ENCODE measurements around the gene HNRNPUL1. TPM values are rescaled to one million over a fixed set of nuclear protein-coding genes. Genes with fewer than 3 reads are reported as not detected.

HNRNPUL1 gene
- total RNA-seq, 1 donor from 2014 or later, result 116 TPM

- H3K4me3 ChIP-seq, result no peak overlapping the region
- intact Hi-C loops (cut with DNase I), result no loop called here
- no peak for DNase-seq (ENCODE audit: extremely low spot score in 2 of 2)
- H3K36me3 ChIP-seq, result peaks cover 5 to 90% of the 10 kb centered on the region in 2 donors
- no peaks in the 10 kb centered on the region for H3K27me3 ChIP-seq
- no peaks in the 10 kb centered on the region for H3K9me3 ChIP-seq
- TF ChIP-seq POLR2A (IDR thresholded peaks at IDR 0.05) (no peak), POLR2AphosphoS5 (IDR thresholded peaks at IDR 0.05; ENCODE audit: insufficient read depth in 1 of 2, low read depth in 1 of 2) (no peak), CTCF (IDR thresholded peaks at IDR 0.05) (no peak)
- H3K27ac ChIP-seq, result no peak overlapping the region
- H3K4me1 ChIP-seq, result no peaks in the 10 kb centered on the region
Observed at GRCh38 chr19:41255171-41255570, 9.0 kb upstream of the HNRNPUL1 start.

GRCh38 chr19:41261474-41262190, 2.5 kb upstream of the HNRNPUL1 start:
- TF ChIP-seq CTCF (IDR thresholded peaks at IDR 0.05), result no peak
- TF ChIP-seq POLR2A (IDR thresholded peaks at IDR 0.05), result no peak
- TF ChIP-seq POLR2AphosphoS5 (IDR thresholded peaks at IDR 0.05; ENCODE audit: insufficient read depth in 1 of 2, low read depth in 1 of 2), result no peak
- H3K36me3 ChIP-seq, result peaks cover 5 to 38% of the 10 kb centered on the region in 2 donors
- intact Hi-C loops (cut with DNase I), result loop anchor here (5.0 kb wide), 1 partner anchor 44 kb away; the partner anchor contains the start of gene AXL
- peak overlapping the region; percentile 53 to 65 for H3K4me3 ChIP-seq
- peaks cover 16% of the 10 kb centered on the region for H3K4me1 ChIP-seq
- peak overlapping the region; percentile 98 for H3K27ac ChIP-seq
- no peaks in the 10 kb centered on the region for H3K9me3 ChIP-seq
- no peaks in the 10 kb centered on the region for H3K27me3 ChIP-seq
- no peak for DNase-seq (ENCODE audit: extremely low spot score in 2 of 2)

GRCh38 chr19:41263042-41263849, 926 bp upstream of the HNRNPUL1 start:
- peaks cover 5 to 25% of the 10 kb centered on the region in 2 donors for H3K36me3 ChIP-seq
- peak in 1 of 2 donors; percentile 93 for DNase-seq (ENCODE audit: extremely low spot score in 2 of 2)
- no peaks in the 10 kb centered on the region for H3K27me3 ChIP-seq
- H3K9me3 ChIP-seq, result no peaks in the 10 kb centered on the region
- H3K4me1 ChIP-seq, result peaks cover 28% of the 10 kb centered on the region
- peak; percentile 49 to 86 for TF ChIP-seq POLR2AphosphoS5 (IDR thresholded peaks at IDR 0.05; ENCODE audit: insufficient read depth in 1 of 2, low read depth in 1 of 2)
- TF ChIP-seq CTCF (IDR thresholded peaks at IDR 0.05), result no peak
- TF ChIP-seq POLR2A (IDR thresholded peaks at IDR 0.05), result peak; percentile 91 to 93
- intact Hi-C loops (cut with DNase I), result loop anchor here (5.0 kb wide), 1 partner anchor 46 kb away; the partner anchor contains the start of gene AXL
- peak overlapping the region; percentile 98 for H3K27ac ChIP-seq
- peak overlapping the region; percentile 53 to 65 for H3K4me3 ChIP-seq

- H3K9me3 ChIP-seq, result no peaks in the 10 kb centered on the region
- TF ChIP-seq CTCF (IDR thresholded peaks at IDR 0.05) (no peak), POLR2A (IDR thresholded peaks at IDR 0.05) (no peak), POLR2AphosphoS5 (IDR thresholded peaks at IDR 0.05; ENCODE audit: insufficient read depth in 1 of 2, low read depth in 1 of 2) (no peak)
- intact Hi-C loops (cut with DNase I), result loop anchor here (5.0 kb wide), 2 partner anchors 43 to 47 kb away; partner anchors contain the start of gene AXL
- peak overlapping the region; percentile 80 to 88 for H3K4me3 ChIP-seq
- no peaks in the 10 kb centered on the region for H3K27me3 ChIP-seq
- peaks cover 28% of the 10 kb centered on the region for H3K4me1 ChIP-seq
- H3K36me3 ChIP-seq, result peaks cover 0 to 25% of the 10 kb centered on the region in 2 donors
- no peak for DNase-seq (ENCODE audit: extremely low spot score in 2 of 2)
- peak overlapping the region; percentile 96 for H3K27ac ChIP-seq
Observed at GRCh38 chr19:41264581-41265394, 616 bp downstream of the HNRNPUL1 start.

Data from vagina (tissue), 2 donors.